ENCODE data around the gene CGB2. TPM values are rescaled to one million over a fixed set of nuclear protein-coding genes. Genes with fewer than 3 reads are reported as not detected.
A peak's percentile ranks its signal among the peaks of the same experiment; 100 is the strongest.

The CGB2 gene
- total and polyA plus RNA-seq, 2 of the 13 experiments (the other 11 are each of a cell fraction or from before 2014, with no cell fraction given) = not detected

- TF ChIP-seq ZNF784 (CRISPR knock-in tag; IDR thresholded peaks at IDR 0.05; ENCODE audit: borderline replicate concordance) (no peak), ATF7-NPFF (CRISPR knock-in tag; IDR thresholded peaks at IDR 0.05; ENCODE audit: low read depth) (no peak), DPF2 (CRISPR knock-in tag; IDR thresholded peaks at IDR 0.05; ENCODE audit: borderline replicate concordance, low read depth) (no peak), RXRB (CRISPR knock-in tag; IDR thresholded peaks at IDR 0.05; ENCODE audit: borderline replicate concordance) (no peak), GABPB1 (CRISPR knock-in tag; IDR thresholded peaks at IDR 0.05) (peak; percentile 49; the same call in 1 of the 2 replicates), MXD3 (CRISPR knock-in tag; IDR thresholded peaks at IDR 0.05) (no peak), SP1 (IDR thresholded peaks at IDR 0.05) (no peak), SP1 (CRISPR knock-in tag; IDR thresholded peaks at IDR 0.05) (no peak), NR2C2 (CRISPR knock-in tag; IDR thresholded peaks at IDR 0.05; ENCODE audit: borderline replicate concordance) (no peak), RBAK (CRISPR knock-in tag; IDR thresholded peaks at IDR 0.05) (no peak), KLF6 (CRISPR knock-in tag; IDR thresholded peaks at IDR 0.05) (no peak), ATRX (CRISPR knock-in tag; IDR thresholded peaks at IDR 0.05; ENCODE audit: borderline replicate concordance) (no peak), TFDP1 (CRISPR knock-in tag; IDR thresholded peaks at IDR 0.05; ENCODE audit: borderline replicate concordance) (no peak), ZNF138 (CRISPR knock-in tag; IDR thresholded peaks at IDR 0.05; ENCODE audit: low read depth) (no peak), BCLAF1 (IDR thresholded peaks at IDR 0.05) (no peak), RFX1 (IDR thresholded peaks at IDR 0.05) (no peak), MTF2 (CRISPR knock-in tag; IDR thresholded peaks at IDR 0.05; ENCODE audit: borderline replicate concordance) (no peak), MEF2D (CRISPR knock-in tag; IDR thresholded peaks at IDR 0.05) (no peak), HOXD1 (CRISPR knock-in tag; IDR thresholded peaks at IDR 0.05) (no peak), ZNF543 (CRISPR knock-in tag; IDR thresholded peaks at IDR 0.05) (no peak), ZNF446 (CRISPR knock-in tag; IDR thresholded peaks at IDR 0.05) (no peak), HIC2 (CRISPR knock-in tag; IDR thresholded peaks at IDR 0.05; ENCODE audit: low read depth) (no peak), ELF1 (CRISPR knock-in tag; IDR thresholded peaks at IDR 0.05) (no peak), ZNF598 (CRISPR knock-in tag; IDR thresholded peaks at IDR 0.05; ENCODE audit: borderline replicate concordance) (no peak), ZNF766 (CRISPR knock-in tag; IDR thresholded peaks at IDR 0.05; ENCODE audit: borderline replicate concordance) (0 out of 2 replicates have a peak, but pooled peaks have one; percentile 23), IKZF1 (IDR thresholded peaks at IDR 0.05) (no peak)
These were observed 13.9 kb upstream of the CGB2 start (continued) for GRCh38 chr19:49017666-49018351.
